WTC11 (cell line): ENCODE data around the gene CPNE9. TPM values are rescaled to one million over a fixed set of nuclear protein-coding genes. Genes with fewer than 3 reads are reported as not detected.

Experiments used
- ATAC-seq: fragments of 200-7000 bp; cut with Tn5 transposase; 2 replicates; pipeline ENCODE4 v1.10.0; 2021; ENCODE audit warnings: mild to moderate bottlenecking, moderate library complexity
- CTCF ChIA-PET: fragments of 300-600 bp; sonication (Branson Sonifier 250); formaldehyde crosslinking; loops from one replicate; lab custom pipeline; 2021; ENCODE audit warnings: antibody characterized with exemption; lab: Charles Lee
- POLR2A ChIA-PET: fragments of 350-600 bp; sonication (Branson Sonifier 250); formaldehyde crosslinking; loops from one replicate; lab custom pipeline; 2021; ENCODE audit warnings: antibody characterized with exemption; lab: Charles Lee
- DNase-seq: peaks from one replicate; pipeline ENCODE4 v3.0.0; 2021; ENCODE audit warnings: low spot score
- H3K27ac Mint-ChIP-seq: 2 replicates; pipeline ENCODE4 v1.8.0; 2021; ENCODE audit warnings: mixed read lengths
- H3K27me3 Mint-ChIP-seq: 2 replicates; pipeline ENCODE4 v1.8.0; 2021; ENCODE audit warnings: low read depth, mild to moderate bottlenecking, moderate library complexity, mixed read lengths
- H3K36me3 Mint-ChIP-seq: 2 replicates; pipeline ENCODE4 v1.8.0; 2021; ENCODE audit warnings: mixed read lengths
- H3K4me1 Mint-ChIP-seq: 2 replicates; pipeline ENCODE4 v1.8.0; 2022; ENCODE audit warnings: mixed read lengths
- H3K4me3 Mint-ChIP-seq: 2 replicates; pipeline ENCODE4 v1.8.0; 2021; ENCODE audit warnings: mild to moderate bottlenecking, moderate library complexity, mixed read lengths
- H3K9me3 Mint-ChIP-seq: 2 replicates; pipeline ENCODE4 v1.8.0; 2021; ENCODE audit warnings: mixed read lengths
- ELF4 ChIP-seq: sonication (generic); formaldehyde crosslinking; IDR thresholded peaks from 2 replicates; pipeline ENCODE4 v1.8.1; 2022; ENCODE audit warnings: low read depth, mild to moderate bottlenecking, moderate library complexity, missing genetic modification reagents
- GABPB1 ChIP-seq: sonication (generic); formaldehyde crosslinking; IDR thresholded peaks from 2 replicates; pipeline ENCODE4 v1.8.1; 2023; ENCODE audit warnings: mild to moderate bottlenecking, missing genetic modification reagents
- GRHL2 ChIP-seq: fragments of 250-450 bp; sonication (Bioruptor Pico); IDR thresholded peaks from 2 replicates; pipeline ENCODE4 v1.8.0; 2022; ENCODE audit warnings: mild to moderate bottlenecking, moderate library complexity; ENCODE audit not compliant: insufficient replicate concordance, severe bottlenecking
- GTF2I ChIP-seq: fragments of 250-450 bp; sonication (Bioruptor Pico); conservative IDR thresholded peaks from 2 replicates; pipeline ENCODE4 v1.4.0; 2021; ENCODE audit warnings: mild to moderate bottlenecking
- NFE2L1 ChIP-seq: sonication (generic); formaldehyde crosslinking; IDR thresholded peaks from 2 replicates; pipeline ENCODE4 v1.8.1; 2023; ENCODE audit warnings: missing genetic modification reagents
- NR1H2 ChIP-seq: sonication (generic); formaldehyde crosslinking; IDR thresholded peaks from 2 replicates; pipeline ENCODE4 v1.9.0; 2021; ENCODE audit warnings: mild to moderate bottlenecking, moderate library complexity, missing genetic modification reagents
- NR2C2 ChIP-seq: sonication (generic); formaldehyde crosslinking; IDR thresholded peaks from 2 replicates; pipeline ENCODE4 v1.8.0; 2022; ENCODE audit warnings: mild to moderate bottlenecking, missing genetic modification reagents
- NR3C1 ChIP-seq: sonication (generic); formaldehyde crosslinking; conservative IDR thresholded peaks from 2 replicates; pipeline ENCODE4 v1.8.1; 2023; ENCODE audit warnings: low read depth, mild to moderate bottlenecking, missing genetic modification reagents
- RELA ChIP-seq: sonication (generic); formaldehyde crosslinking; IDR thresholded peaks from 2 replicates; pipeline ENCODE4 v1.8.1; 2022; ENCODE audit warnings: missing genetic modification reagents, mild to moderate bottlenecking, borderline replicate concordance
- SMAD3 ChIP-seq: sonication (generic); formaldehyde crosslinking; IDR thresholded peaks from 2 replicates; pipeline ENCODE4 v1.8.0; 2022; ENCODE audit warnings: missing genetic modification reagents, mild to moderate bottlenecking, borderline replicate concordance
- SP1 ChIP-seq: sonication (generic); formaldehyde crosslinking; conservative IDR thresholded peaks from 2 replicates; pipeline ENCODE4 v1.8.1; 2022; ENCODE audit warnings: missing genetic modification reagents
- ZNF121 ChIP-seq: sonication (generic); formaldehyde crosslinking; IDR thresholded peaks from 2 replicates; pipeline ENCODE4 v1.8.0; 2023; ENCODE audit warnings: missing genetic modification reagents
- ZNF138 ChIP-seq: sonication (generic); formaldehyde crosslinking; conservative IDR thresholded peaks from 2 replicates; pipeline ENCODE4 v1.8.1; 2022; ENCODE audit warnings: mild to moderate bottlenecking, moderate library complexity, missing genetic modification reagents
- ZNF263 ChIP-seq: sonication (generic); formaldehyde crosslinking; IDR thresholded peaks from 2 replicates; pipeline ENCODE4 v1.8.1; 2022; ENCODE audit warnings: low read depth, mild to moderate bottlenecking, moderate library complexity, missing genetic modification reagents
- ZNF423 ChIP-seq: fragments of 250-450 bp; sonication (Bioruptor Pico); IDR thresholded peaks from 2 replicates; pipeline ENCODE4 v2.1.2; 2022; ENCODE audit warnings: mild to moderate bottlenecking, moderate library complexity
- total RNA-seq: library from RNA; stranded (reverse); gene quantifications from 3 replicates; pipeline ENCODE4 v1.2.3, GENCODE V29; 2021
- TF ChIP-seq, protein P1 (sequence below): fragments of 250-450 bp; sonication (Bioruptor Pico); IDR thresholded peaks from 2 replicates; pipeline ENCODE4 v1.8.0; 2021; ENCODE audit warnings: mild to moderate bottlenecking
- TF ChIP-seq, protein P2 (sequence below): fragments of 250-450 bp; sonication (Bioruptor Pico); IDR thresholded peaks from 2 replicates; pipeline ENCODE4 v1.9.0; 2021; ENCODE audit warnings: moderate library complexity, mild to moderate bottlenecking, inconsistent platforms, borderline replicate concordance
- TF ChIP-seq, protein P3 (sequence below): sonication (generic); formaldehyde crosslinking; IDR thresholded peaks from 2 replicates; pipeline ENCODE4 v1.8.1; 2023; ENCODE audit warnings: mild to moderate bottlenecking, missing genetic modification reagents, moderate library complexity
- TF ChIP-seq, protein P4 (sequence below): fragments of 250-450 bp; sonication (Bioruptor Pico); IDR thresholded peaks from 2 replicates; pipeline ENCODE4 v1.9.0; 2021; ENCODE audit warnings: mild to moderate bottlenecking
- TF ChIP-seq, protein P5 (sequence below): fragments of 250-450 bp; sonication (Bioruptor Pico); IDR thresholded peaks from 2 replicates; pipeline ENCODE4 v2.1.2; 2022; ENCODE audit warnings: mild to moderate bottlenecking, moderate library complexity

CPNE9 gene
- total RNA-seq, 1 experiment from 2014 or later, result 3.2 TPM

DNA sequence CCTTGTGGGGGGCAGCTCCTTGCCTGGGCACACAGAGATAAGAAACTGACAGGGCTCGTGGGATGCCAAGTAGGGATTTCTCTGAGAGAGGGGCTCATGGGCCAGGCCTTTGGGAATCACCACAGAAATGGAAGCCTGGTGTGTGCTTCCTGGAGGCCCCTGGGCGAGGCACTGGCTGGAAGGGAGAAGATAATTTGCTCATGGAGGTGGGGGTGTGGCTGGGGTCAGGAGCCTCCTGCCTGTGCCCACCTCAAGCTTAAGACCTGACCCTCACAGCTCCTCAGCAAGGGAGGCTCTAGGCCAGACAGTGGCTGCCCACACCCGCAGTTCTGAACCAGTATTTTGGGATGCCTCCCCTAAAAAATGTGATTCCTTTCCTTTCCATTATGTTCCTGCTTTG is 16.9 kb upstream of the CPNE9 start (continued):
- TF ChIP-seq, protein P1, sequence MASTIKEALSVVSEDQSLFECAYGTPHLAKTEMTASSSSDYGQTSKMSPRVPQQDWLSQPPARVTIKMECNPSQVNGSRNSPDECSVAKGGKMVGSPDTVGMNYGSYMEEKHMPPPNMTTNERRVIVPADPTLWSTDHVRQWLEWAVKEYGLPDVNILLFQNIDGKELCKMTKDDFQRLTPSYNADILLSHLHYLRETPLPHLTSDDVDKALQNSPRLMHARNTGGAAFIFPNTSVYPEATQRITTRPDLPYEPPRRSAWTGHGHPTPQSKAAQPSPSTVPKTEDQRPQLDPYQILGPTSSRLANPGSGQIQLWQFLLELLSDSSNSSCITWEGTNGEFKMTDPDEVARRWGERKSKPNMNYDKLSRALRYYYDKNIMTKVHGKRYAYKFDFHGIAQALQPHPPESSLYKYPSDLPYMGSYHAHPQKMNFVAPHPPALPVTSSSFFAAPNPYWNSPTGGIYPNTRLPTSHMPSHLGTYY, result no peak

DNA sequence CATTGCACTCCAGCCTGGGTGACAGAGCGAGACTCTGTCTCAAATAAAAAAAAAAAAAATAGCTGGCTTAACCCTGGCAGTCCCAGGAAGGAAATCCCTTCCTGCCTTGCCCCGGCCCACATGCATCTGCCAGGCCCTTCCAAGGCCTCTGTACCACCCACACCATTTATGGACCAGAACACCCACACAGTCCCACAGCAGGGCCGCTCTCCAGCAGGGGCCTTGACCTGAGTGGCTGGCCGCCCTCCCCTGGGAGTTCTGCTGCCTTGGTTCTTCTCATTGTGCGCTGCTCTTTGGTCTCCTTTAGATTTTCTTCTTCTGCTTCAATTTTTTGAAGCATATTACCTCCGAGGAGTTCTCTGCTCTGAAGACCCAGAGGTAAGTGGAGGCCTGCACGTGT is 16.1 kb upstream of the CPNE9 start:
- Mint-ChIP-seq H3K4me1 (no peaks in the 10 kb centered on the region), H3K27ac (no peak overlapping the region), H3K9me3 (no peaks in the 10 kb centered on the region), H3K36me3 (peaks cover 21% of the 10 kb centered on the region), H3K4me3 (no peak overlapping the region), H3K27me3 (no peaks in the 10 kb centered on the region)
- ATAC-seq, result no peak
- CTCF ChIA-PET, result no interaction called here
- TF ChIP-seq, protein P2, sequence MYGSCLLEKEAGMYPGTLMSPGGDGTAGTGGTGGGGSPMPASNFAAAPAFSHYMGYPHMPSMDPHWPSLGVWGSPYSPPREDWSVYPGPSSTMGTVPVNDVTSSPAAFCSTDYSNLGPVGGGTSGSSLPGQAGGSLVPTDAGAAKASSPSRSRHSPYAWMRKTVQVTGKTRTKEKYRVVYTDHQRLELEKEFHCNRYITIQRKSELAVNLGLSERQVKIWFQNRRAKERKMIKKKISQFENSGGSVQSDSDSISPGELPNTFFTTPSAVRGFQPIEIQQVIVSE, result no peak
- TF ChIP-seq ZNF138 (CRISPR knock-in tag) (no peak), ZNF121 (no peak), ELF4 (CRISPR knock-in tag) (no peak), RELA (CRISPR knock-in tag) (no peak), SP1 (CRISPR knock-in tag) (no peak), NFE2L1 (CRISPR knock-in tag) (no peak), GABPB1 (CRISPR knock-in tag) (no peak), GTF2I (CRISPR knock-in tag) (no peak), NR2C2 (CRISPR knock-in tag) (no peak), NR3C1 (CRISPR knock-in tag) (no peak), ZNF423 (CRISPR knock-in tag) (no peak), GRHL2 (CRISPR knock-in tag) (no peak), SMAD3 (CRISPR knock-in tag) (no peak), ZNF263 (CRISPR knock-in tag) (no peak), NR1H2 (CRISPR knock-in tag) (no peak)
- TF ChIP-seq, protein P3, sequence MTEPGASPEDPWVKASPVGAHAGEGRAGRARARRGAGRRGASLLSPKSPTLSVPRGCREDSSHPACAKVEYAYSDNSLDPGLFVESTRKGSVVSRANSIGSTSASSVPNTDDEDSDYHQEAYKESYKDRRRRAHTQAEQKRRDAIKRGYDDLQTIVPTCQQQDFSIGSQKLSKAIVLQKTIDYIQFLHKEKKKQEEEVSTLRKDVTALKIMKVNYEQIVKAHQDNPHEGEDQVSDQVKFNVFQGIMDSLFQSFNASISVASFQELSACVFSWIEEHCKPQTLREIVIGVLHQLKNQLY (CRISPR knock-in tag), result no peak
- TF ChIP-seq, protein P4, sequence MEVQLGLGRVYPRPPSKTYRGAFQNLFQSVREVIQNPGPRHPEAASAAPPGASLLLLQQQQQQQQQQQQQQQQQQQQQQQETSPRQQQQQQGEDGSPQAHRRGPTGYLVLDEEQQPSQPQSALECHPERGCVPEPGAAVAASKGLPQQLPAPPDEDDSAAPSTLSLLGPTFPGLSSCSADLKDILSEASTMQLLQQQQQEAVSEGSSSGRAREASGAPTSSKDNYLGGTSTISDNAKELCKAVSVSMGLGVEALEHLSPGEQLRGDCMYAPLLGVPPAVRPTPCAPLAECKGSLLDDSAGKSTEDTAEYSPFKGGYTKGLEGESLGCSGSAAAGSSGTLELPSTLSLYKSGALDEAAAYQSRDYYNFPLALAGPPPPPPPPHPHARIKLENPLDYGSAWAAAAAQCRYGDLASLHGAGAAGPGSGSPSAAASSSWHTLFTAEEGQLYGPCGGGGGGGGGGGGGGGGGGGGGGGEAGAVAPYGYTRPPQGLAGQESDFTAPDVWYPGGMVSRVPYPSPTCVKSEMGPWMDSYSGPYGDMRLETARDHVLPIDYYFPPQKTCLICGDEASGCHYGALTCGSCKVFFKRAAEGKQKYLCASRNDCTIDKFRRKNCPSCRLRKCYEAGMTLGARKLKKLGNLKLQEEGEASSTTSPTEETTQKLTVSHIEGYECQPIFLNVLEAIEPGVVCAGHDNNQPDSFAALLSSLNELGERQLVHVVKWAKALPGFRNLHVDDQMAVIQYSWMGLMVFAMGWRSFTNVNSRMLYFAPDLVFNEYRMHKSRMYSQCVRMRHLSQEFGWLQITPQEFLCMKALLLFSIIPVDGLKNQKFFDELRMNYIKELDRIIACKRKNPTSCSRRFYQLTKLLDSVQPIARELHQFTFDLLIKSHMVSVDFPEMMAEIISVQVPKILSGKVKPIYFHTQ, result no peak
- TF ChIP-seq, protein P5, sequence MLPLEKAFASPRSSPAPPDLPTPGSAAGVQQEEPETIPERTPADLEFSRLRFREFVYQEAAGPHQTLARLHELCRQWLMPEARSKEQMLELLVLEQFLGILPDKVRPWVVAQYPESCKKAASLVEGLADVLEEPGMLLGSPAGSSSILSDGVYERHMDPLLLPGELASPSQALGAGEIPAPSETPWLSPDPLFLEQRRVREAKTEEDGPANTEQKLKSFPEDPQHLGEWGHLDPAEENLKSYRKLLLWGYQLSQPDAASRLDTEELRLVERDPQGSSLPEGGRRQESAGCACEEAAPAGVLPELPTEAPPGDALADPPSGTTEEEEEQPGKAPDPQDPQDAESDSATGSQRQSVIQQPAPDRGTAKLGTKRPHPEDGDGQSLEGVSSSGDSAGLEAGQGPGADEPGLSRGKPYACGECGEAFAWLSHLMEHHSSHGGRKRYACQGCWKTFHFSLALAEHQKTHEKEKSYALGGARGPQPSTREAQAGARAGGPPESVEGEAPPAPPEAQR (CRISPR knock-in tag), result no peak
- TF ChIP-seq, protein P1, result no peak
- no peak for DNase-seq
- POLR2A ChIA-PET, result no interaction called here
